Measurements from ENCODE around the gene KICS2.
"Not testable (repeated sequence)": the region's sequence is repeated elsewhere in the genome, so short reads cannot be mapped to it uniquely, and the experiment has no call there.

Gene KICS2

GRCh38 chr12:64222009-64222765 lies at the start of gene KICS2:
Gene KICS2, minus strand, starts transcription at chr12:64222296. Its CDS starts 59 bp downstream, at chr12:64222237.
- DNase-seq = peak; percentile 95

- no peak for DNase-seq
These were observed 48.3 kb upstream of the KICS2 start for GRCh38 chr12:64270411-64270810.

- DNase-seq = peak; percentile 38
These were observed 47.1 kb upstream of the KICS2 start for GRCh38 chr12:64269161-64269560.

- no peak for DNase-seq
These were observed 46.3 kb upstream of the KICS2 start for GRCh38 chr12:64268409-64268808.

DNA sequence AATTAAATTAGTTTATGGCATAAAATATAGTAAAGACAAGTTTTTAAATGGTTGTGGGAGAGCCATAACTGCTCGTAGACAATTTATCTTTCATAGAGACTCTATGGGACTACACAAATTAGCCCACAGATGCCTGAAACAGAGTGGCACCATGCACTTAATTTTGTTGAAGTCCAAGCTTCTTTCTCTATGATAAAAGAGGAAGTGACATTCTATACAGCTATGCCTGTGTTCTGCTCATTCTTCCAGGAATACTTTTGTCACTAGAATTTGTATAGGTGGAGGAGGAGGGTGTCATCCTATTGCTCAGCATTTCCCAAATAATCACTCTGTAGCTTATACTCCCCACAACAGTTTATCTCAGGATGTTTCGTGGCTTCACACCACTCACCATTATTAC lies 43.7 kb upstream of the KICS2 start:
- no peak for DNase-seq

DNA sequence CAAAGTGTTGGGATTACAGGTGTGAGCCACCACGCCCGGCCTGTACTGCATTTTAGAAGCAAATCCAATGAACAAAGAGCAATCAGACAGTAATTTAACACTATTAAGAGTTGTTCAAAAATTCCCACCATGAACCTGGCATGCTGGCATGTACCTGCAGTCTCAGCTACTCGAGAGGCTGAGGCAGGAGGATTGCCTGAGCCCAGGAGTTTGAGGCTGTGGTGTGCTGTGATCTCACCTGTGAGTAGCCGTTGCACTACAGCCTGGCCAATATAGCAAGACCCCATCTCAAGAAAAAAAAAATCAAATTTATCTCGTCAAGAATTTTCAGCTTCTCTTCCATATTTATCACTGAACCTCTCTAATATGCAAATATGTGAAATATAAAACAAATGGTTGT lies 39.7 kb upstream of the KICS2 start:
- no peak for DNase-seq

DNA sequence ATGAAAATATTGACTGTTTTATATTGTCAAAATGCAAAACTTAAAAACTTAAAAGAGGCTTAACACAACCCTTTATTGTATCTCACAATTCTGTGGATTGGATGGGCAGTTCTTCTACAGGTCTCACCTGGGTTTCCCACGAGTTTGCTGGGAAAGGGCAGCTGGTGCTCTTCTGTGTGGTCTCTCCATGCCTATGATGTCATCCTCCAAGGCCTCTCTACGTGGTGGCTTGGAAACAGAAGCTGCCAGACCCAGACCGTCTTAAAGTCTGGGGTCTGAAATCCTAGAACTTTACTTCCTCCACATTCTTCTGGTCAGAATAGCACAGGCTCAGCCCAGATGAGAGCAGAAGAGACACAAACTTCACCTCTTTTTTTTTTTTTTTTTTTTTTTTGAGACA lies 36.5 kb upstream of the KICS2 start:
- DNase-seq = no peak

DNA sequence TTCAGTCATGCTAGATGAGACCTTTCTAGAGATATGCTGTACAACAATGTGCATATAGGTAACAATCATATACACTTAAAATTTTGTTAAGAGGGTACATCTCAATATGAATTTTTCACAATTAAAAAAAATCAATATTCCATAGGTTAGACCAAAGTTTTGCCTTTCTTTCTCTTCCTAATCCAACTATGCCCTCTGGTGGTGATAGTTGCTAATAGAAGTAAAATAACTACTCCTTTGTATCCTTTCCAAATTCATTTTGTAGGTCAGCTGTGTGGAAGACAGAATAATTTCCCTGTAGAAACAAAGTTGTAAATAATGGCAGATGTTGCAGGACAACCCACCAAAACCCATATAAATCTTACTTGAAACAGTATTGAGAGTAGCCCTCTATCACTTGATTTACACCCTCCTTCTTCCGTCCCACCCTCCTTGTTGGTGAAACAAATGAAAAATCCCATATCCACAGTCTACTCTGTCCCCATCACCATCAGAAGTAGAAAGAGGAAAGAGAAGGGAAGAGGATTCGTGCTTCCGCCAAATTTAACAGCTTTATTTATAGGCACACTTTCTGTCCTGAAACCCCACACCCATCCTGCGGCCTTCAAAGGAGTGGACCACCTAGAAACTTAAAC lies 34.2 kb upstream of the KICS2 start:
- DNase-seq = peak; percentile 13

GRCh38 chr12:64255249-64255648 lies 33.2 kb upstream of the KICS2 start:
- no peak for DNase-seq

DNA sequence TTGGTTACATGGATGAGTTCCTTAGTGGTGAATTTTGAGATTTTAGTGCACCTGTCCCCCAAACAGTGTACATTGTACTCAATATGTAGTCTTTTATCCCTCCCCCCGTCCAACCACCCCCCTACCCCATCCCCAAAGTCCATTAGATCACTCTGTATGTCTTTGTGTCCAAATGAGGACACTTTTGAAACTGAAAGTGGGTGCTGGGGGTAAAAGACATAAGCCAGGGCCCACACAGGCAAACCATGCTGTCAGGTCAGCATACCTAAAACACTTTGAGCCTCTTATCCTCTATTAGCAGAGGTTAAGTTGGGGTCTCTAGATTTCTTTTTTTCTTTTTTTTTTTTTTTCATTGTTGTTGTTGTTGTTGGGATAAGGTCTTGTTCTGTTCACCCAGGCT lies 31.3 kb upstream of the KICS2 start:
- DNase-seq = no peak

DNA sequence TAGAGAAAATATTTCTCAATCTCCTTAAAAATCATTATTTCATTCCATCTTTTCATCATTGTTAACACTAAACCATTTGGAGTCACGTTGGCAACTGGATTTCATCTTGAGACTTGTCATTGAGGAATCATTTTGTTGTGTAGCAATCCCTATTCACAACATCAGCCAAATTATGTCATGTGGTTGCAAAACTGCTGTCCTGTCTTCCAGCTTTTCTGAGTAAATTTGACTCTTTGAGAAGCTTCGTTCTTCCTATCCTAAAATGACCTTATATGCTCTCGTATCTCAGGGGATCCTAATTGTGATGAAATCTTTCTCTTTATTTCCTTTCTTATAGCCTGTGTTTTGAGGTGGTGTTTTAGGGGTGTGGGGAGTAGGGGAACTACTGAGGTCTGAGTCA lies 30.6 kb upstream of the KICS2 start:
- no peak for DNase-seq

DNA sequence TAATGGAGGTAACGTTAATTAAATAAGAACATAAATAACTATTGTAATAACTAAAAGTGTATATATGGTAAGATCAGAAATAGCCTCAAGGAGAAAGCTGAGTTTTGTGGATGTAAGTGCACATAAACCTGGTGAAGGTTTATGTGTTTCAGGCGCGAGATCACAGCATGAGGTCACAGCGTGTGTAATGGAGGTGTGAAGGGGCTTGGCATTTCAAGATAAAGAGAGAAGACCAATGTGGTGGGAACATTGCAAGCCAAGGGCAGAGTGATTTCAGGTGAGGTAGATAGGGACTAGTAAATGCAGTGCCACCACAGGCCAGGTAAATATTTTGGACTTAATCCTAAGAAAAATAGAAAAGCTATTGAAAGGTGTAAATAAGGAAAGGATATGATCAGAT lies 21.7 kb upstream of the KICS2 start:
- no peak for DNase-seq

- no peak for DNase-seq
These were observed 18.7 kb upstream of the KICS2 start for GRCh38 chr12:64240781-64241180.

DNA sequence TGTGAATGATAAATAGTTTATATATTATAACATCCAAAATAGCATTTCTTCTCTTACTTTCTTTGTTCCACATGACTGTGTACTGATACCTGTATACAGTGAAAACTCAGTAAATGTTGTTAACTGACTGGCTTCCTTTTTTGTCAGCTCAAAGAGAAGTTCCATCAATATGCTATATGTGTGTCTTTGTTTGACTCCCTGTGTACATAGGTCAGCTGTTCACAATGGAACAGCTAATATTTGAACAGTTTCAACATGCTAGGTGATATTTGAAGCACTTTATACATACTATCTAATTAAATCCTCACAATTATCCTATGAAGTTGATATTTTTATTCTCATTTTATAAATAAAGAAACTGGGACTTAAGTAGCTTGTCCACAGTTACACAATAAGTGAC lies 15.3 kb upstream of the KICS2 start:
- DNase-seq = no peak

DNA sequence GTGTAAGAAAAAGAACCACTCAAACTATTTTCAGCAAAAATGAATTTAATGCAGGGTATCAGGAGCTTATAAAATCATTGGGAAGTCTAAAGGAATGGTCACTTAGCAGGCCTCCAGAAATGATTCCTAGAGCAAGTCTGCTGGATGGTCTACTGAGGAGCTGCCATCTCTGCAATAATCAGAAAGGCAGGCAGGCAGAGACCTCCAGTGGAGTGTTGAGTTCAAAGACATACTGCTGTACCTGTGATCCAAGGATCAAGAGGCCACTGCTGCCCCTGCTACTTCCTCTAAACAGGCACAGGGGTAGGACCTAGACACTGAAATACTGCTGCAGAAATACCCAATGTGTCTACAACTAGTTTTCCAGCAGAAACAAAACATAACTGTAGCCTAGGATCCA lies 14.5 kb upstream of the KICS2 start:
- DNase-seq = no peak

GRCh38 chr12:64232196-64232595 lies 10.1 kb upstream of the KICS2 start:
- DNase-seq = no peak

DNA sequence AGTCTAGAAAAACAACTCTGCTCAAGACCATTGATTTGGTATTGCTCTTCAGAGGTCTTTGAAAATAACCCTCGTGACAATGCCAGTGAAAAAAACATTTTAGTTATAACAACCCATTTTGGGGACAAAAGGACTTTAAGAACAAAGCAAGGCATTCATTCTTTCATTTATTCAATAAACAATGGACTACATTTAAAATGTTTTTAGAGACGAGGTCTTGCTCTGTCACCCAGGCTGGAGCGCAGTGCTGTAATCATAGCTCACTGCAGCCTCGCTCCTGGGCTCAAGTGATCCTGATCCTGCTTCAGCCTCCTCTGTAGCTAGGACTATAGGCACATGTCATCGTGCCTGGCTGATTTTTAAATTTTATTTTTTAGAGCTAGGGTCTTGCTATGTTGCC lies 7.7 kb upstream of the KICS2 start:
- DNase-seq = no peak

- no peak for DNase-seq
These were observed 7.1 kb upstream of the KICS2 start for GRCh38 chr12:64229240-64229639.

GRCh38 chr12:64225626-64226025 lies 3.5 kb upstream of the KICS2 start:
- no peak for DNase-seq

DNA sequence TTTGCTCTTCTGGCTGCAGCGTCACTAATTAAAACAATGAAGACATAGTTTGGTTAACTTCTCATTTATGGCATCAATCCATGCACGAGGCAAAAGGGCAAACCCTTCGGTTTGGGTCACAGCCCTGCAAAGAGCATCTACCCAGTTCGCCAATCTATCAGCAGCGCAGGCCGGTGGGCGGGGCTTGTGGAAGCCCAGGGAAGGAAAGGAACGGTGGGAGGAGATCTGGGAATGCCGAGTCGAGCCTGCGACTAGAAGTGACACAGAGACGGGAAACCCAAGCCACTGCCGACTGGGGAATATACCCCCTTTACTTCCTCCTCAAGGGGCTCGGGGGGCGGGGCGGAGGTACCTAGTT lies 466 bp downstream of the KICS2 start:
- DNase-seq = peak; percentile 94

DNA sequence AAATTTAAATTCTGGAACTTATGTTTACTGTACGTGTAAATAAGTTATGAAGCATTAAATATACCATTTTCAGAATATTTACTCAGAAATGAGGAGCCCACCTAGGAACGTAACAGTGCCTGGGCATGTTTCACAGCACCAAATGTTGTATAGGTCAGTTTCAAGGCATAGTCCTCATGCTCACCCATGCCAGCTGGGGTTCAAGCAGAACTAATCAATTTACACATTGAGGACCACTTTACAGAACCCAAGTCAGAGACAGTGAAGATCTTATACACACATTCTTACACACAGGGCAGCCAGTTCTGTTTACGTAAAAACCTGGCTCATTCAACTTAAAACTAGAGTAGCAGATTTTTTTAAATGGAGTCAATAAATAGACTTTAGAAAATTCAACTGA lies 2.0 kb downstream of the KICS2 start:
- DNase-seq = no peak

- no peak for DNase-seq
These were observed 3.0 kb downstream of the KICS2 start for GRCh38 chr12:64219145-64219544.

- DNase-seq = no peak
These were observed 3.5 kb downstream of the KICS2 start for GRCh38 chr12:64218597-64218996.

GRCh38 chr12:64217643-64218042 lies 4.5 kb downstream of the KICS2 start:
- not testable (repeated sequence) for DNase-seq

- DNase-seq = no peak
These were observed 5.9 kb downstream of the KICS2 start for GRCh38 chr12:64216239-64216638.

Measured in NCI-H510A (cell line).